ENCODE data around the gene ARPC1A. TPM values are rescaled to one million over a fixed set of nuclear protein-coding genes. Genes with fewer than 3 reads are reported as not detected.

ARPC1A gene
- polyA plus RNA-seq, 1 of the 3 experiments (the other 2 are of a cell fraction) = 306 TPM

- no peak for DNase-seq
- H3K9me3 ChIP-seq = no peaks in the 10 kb centered on the region
- H3K27ac ChIP-seq (ENCODE audit: low read depth in 2 of 2, low read length in 1 of 2) = no peak overlapping the region
- H3K4me3 ChIP-seq (ENCODE audit: low read depth in 2 of 2, low read length in 1 of 2) = no peak overlapping the region
- TF ChIP-seq JUND (IDR thresholded peaks at IDR 0.05) (no peak), ZBTB33 (IDR thresholded peaks at IDR 0.05; ENCODE audit: borderline replicate concordance, low read depth) (no peak), USF2 (IDR thresholded peaks at IDR 0.05; ENCODE audit: borderline replicate concordance, low read depth, low read length) (no peak), MAX (IDR thresholded peaks at IDR 0.05; ENCODE audit: low read depth) (no peak), NFIC (IDR thresholded peaks at IDR 0.05; ENCODE audit: borderline replicate concordance) (no peak), POLR2AphosphoS5 (IDR thresholded peaks at IDR 0.05; ENCODE audit: low read depth, low read length) (no peak), YY1 (IDR thresholded peaks at IDR 0.05; ENCODE audit: low read depth) (no peak), CTCF (IDR thresholded peaks at IDR 0.05) (no peak), IRF3 (IDR thresholded peaks at IDR 0.05; ENCODE audit: low read depth, low read length) (no peak), PBX3 (IDR thresholded peaks at IDR 0.05) (no peak), SIN3A (IDR thresholded peaks at IDR 0.05; ENCODE audit: borderline replicate concordance, low read depth, low read length) (no peak), RAD21 (IDR thresholded peaks at IDR 0.05; ENCODE audit: low read length) (no peak), RCOR1 (IDR thresholded peaks at IDR 0.05; ENCODE audit: low read length) (no peak), GATA2 (CRISPR knock-in tag; IDR thresholded peaks at IDR 0.05) (no peak), REST (IDR thresholded peaks at IDR 0.05; ENCODE audit: low read depth, low read length) (no peak), FOXJ3 (CRISPR knock-in tag; IDR thresholded peaks at IDR 0.05) (no peak), TCF12 (IDR thresholded peaks at IDR 0.05) (no peak), NRF1 (IDR thresholded peaks at IDR 0.05; ENCODE audit: low read depth, low read length) (no peak), TEAD4 (IDR thresholded peaks at IDR 0.05; ENCODE audit: borderline replicate concordance, insufficient read depth) (no peak)
- H3K36me3 ChIP-seq (replicated peaks in 1 of 2; ENCODE audit: control insufficient read depth in 1 of 2, insufficient read depth in 2 of 2, low read length in 1 of 2) = peaks cover 33 to 51% of the 10 kb centered on the region in 2 experiments
- CTCF ChIA-PET = interaction anchor here (0.6 to 1.6 kb wide), 4 partner anchors 9 to 49 kb away, joined by 3 to 5 read pairs (median 4); no protein-coding TSS in a partner anchor
- no peaks in the 10 kb centered on the region for H3K9me2 ChIP-seq
- no peak overlapping the region for H2AFZ ChIP-seq (ENCODE audit: low read depth)
- H3K9ac ChIP-seq = no peak overlapping the region
- peaks cover 8% of the 10 kb centered on the region for H4K20me1 ChIP-seq (ENCODE audit: insufficient read depth)
- H3K27me3 ChIP-seq (ENCODE audit: insufficient read depth) = no peaks in the 10 kb centered on the region
- peaks cover 0 to 3% of the 10 kb centered on the region in 2 experiments; a peak in 2 of 4 replicates for H3K4me1 ChIP-seq (ENCODE audit: control insufficient read depth in 1 of 2, insufficient read depth in 2 of 2, low read depth in 1 of 2, low read length in 1 of 2)
- no peaks in the 10 kb centered on the region for H3K79me2 ChIP-seq (ENCODE audit: insufficient read depth)
- no peak overlapping the region for H3K4me2 ChIP-seq
- 92% methylated on average over 10 of the region's 11 CpGs for WGBS (ENCODE audit: low lambda C conversion rate)
- POLR2A ChIA-PET = no interaction called here
- H3F3A ChIP-seq (replicated peaks; ENCODE audit: insufficient read depth) = peaks cover 42% of the 10 kb centered on the region
These were observed 40.9 kb downstream of the ARPC1A start for GRCh38 chr7:99366646-99367045.

Data from SK-N-SH (cell line).